Astrocyte (in vitro differentiated cells and primary cell): ENCODE results near the gene BNIP5. TPM values are rescaled to one million over a fixed set of nuclear protein-coding genes. Genes with fewer than 3 reads are reported as not detected.

Source experiments
- DNase-seq: peaks from one replicate; pipeline ENCODE4 v3.0.0-alpha.2; 2010; ENCODE audit warnings: low read depth
- FAIRE-seq: peaks from 2 replicates; lab custom pipeline; 2011; peaks lifted over from hg19 to GRCh38; lab: Jason Lieb, UNC
- H2AFZ ChIP-seq: 2 replicates; pipeline ENCODE4 v1.6.0; 2012; ENCODE audit warnings: low read depth, low read length, inconsistent platforms
- H3K27ac ChIP-seq: 2 replicates; pipeline ENCODE4 v1.5.1; 2011; ENCODE audit warnings: low read depth, low read length, inconsistent platforms
- H3K27me3 ChIP-seq: 2 replicates; pipeline ENCODE4 v1.6.0; 2011; ENCODE audit warnings: low read length, inconsistent platforms; ENCODE audit not compliant: insufficient read depth
- H3K36me3 ChIP-seq: 2 replicates; pipeline ENCODE4 v1.5.1; 2011; ENCODE audit warnings: low read length, inconsistent platforms; ENCODE audit not compliant: insufficient read depth
- H3K4me1 ChIP-seq: 2 replicates; pipeline ENCODE4 v1.5.1; 2011; ENCODE audit warnings: low read length, inconsistent platforms; ENCODE audit not compliant: insufficient read depth
- H3K4me2 ChIP-seq: 2 replicates; pipeline ENCODE4 v1.6.0; 2012; ENCODE audit warnings: low read length, inconsistent platforms
- H3K4me3 ChIP-seq: 2 replicates; pipeline ENCODE4 v1.5.1; 2011; ENCODE audit warnings: low read depth, mild to moderate bottlenecking, low read length, inconsistent platforms; ENCODE audit not compliant: insufficient read depth
- H3K79me2 ChIP-seq: 2 replicates; pipeline ENCODE4 v1.6.0; 2012; ENCODE audit warnings: mild to moderate bottlenecking, low read length, inconsistent platforms; ENCODE audit not compliant: insufficient read depth
- H3K9ac ChIP-seq: 2 replicates; pipeline ENCODE4 v1.6.0; 2012; ENCODE audit warnings: mild to moderate bottlenecking, low read length, inconsistent platforms
- H3K9me3 ChIP-seq: 2 replicates; pipeline ENCODE4 v1.5.1; 2012; ENCODE audit warnings: low read depth, mild to moderate bottlenecking, low read length, inconsistent platforms; ENCODE audit not compliant: insufficient read depth
- H4K20me1 ChIP-seq: 2 replicates; pipeline ENCODE4 v1.6.0; 2012; ENCODE audit warnings: low read length, inconsistent platforms; ENCODE audit not compliant: insufficient read depth
- H3K27ac Mint-ChIP-seq: one replicate; pipeline ENCODE4 v1.8.0; 2021; ENCODE audit warnings: mild to moderate bottlenecking, mixed read lengths; ENCODE audit not compliant: unreplicated experiment
- H3K27me3 Mint-ChIP-seq: one replicate; pipeline ENCODE4 v1.8.0; 2021; ENCODE audit warnings: low read depth, mixed read lengths; ENCODE audit not compliant: unreplicated experiment
- H3K36me3 Mint-ChIP-seq: one replicate; pipeline ENCODE4 v1.8.0; 2021; ENCODE audit warnings: low read depth, mixed read lengths; ENCODE audit not compliant: unreplicated experiment
- H3K4me1 Mint-ChIP-seq: one replicate; pipeline ENCODE4 v1.8.0; 2021; ENCODE audit warnings: low read depth, mixed read lengths; ENCODE audit not compliant: unreplicated experiment
- H3K4me3 Mint-ChIP-seq: one replicate; pipeline ENCODE4 v1.8.0; 2021; ENCODE audit warnings: mild to moderate bottlenecking, moderate library complexity, mixed read lengths; ENCODE audit not compliant: unreplicated experiment
- H3K9me3 Mint-ChIP-seq: one replicate; pipeline ENCODE4 v1.8.0; 2021; ENCODE audit warnings: mild to moderate bottlenecking, mixed read lengths; ENCODE audit not compliant: unreplicated experiment
- CTCF ChIP-seq: IDR thresholded peaks from 2 replicates; pipeline ENCODE4 v1.5.1; 2011; ENCODE audit warnings: low read depth, mild to moderate bottlenecking, inconsistent platforms, low read length, moderate library complexity; ENCODE audit not compliant: insufficient read depth
- EZH2 ChIP-seq: IDR thresholded peaks from 2 replicates; pipeline ENCODE4 v1.6.1; 2012; ENCODE audit warnings: mild to moderate bottlenecking, low read length, inconsistent platforms; ENCODE audit not compliant: insufficient read depth
- total RNA-seq: library from RNA; stranded (reverse); gene quantifications from 2 replicates; pipeline ENCODE4 v1.2.1, GENCODE V29; 2021

Gene BNIP5
- total RNA-seq, 1 donor from 2014 or later = not detected

GRCh38 chr6:36266913-36267644 lies 69.6 kb downstream of the BNIP5 start:
- Histone ChIP-seq H4K20me1 (no peaks in the 10 kb centered on the region), H3K9me3 (no peaks in the 10 kb centered on the region), H3K4me3 (no peak overlapping the region), H3K4me2 (no peak overlapping the region), H2AFZ (no peak overlapping the region), H3K4me1 (no peaks in the 10 kb centered on the region), H3K9ac (no peak overlapping the region), H3K36me3 (no peaks in the 10 kb centered on the region), H3K27me3 (peaks cover 18% of the 10 kb centered on the region), H3K27ac (no peak overlapping the region), H3K79me2 (no peaks in the 10 kb centered on the region)
- Mint-ChIP-seq H3K9me3 (peaks cover 10% of the 10 kb centered on the region), H3K27me3 (peaks cover 23% of the 10 kb centered on the region), H3K27ac (no peak overlapping the region), H3K4me3 (no peak overlapping the region), H3K36me3 (no peaks in the 10 kb centered on the region), H3K4me1 (peaks cover 15% of the 10 kb centered on the region)
- FAIRE-seq = no peak
- no peak for TF ChIP-seq EZH2
- TF ChIP-seq CTCF = no peak
- DNase-seq = no peak

Other genes starting within 250 kb of the BNIP5 start
- gene MAPK13, start 206.4 kb downstream of the BNIP5 start, total RNA-seq = 4.5 and 5.8 TPM in 2 replicates
- 28.8 and 32.0 TPM in 2 replicates for gene BRPF3, start 140.1 kb downstream of the BNIP5 start, total RNA-seq
- not detected in 2 replicates for gene PNPLA1, start 66.8 kb downstream of the BNIP5 start, total RNA-seq
- 1.9 and 2.4 TPM in 2 replicates for gene ETV7, start 50.8 kb upstream of the BNIP5 start, total RNA-seq
- gene PXT1, start 106.0 kb upstream of the BNIP5 start, total RNA-seq = 0.09 and 0.14 TPM in 2 replicates
- gene KCTD20, start 106.1 kb upstream of the BNIP5 start, total RNA-seq = 54.8 and 56.7 TPM in 2 replicates
- gene STK38, start 210.6 kb upstream of the BNIP5 start, total RNA-seq = 53.9 and 54.1 TPM in 2 replicates